Right lobe of liver (tissue), 4 donors: Measurements from ENCODE around the gene FCGR2B.

Experiments
- POLR2A ChIP-seq: fragments of 450-650 bp; IDR thresholded peaks from one replicate; pipeline ENCODE4 v1.6.1; 2017; ENCODE audit warnings: antibody characterized with exemption, mild to moderate bottlenecking
- TF ChIP-seq, protein P1 (sequence below), 4 donors: fragments of 200-600 bp in 3 of 4; fragments of 450-650 bp in 1 of 4; IDR thresholded peaks; one replicate each; pipeline versions ENCODE4 v1.5.1 to v1.8.0; 2016 to 2022; ENCODE audit warnings: antibody characterized with exemption in 4 of 4, mild to moderate bottlenecking in 2 of 4
- donor health status: DM: no; HTN: no; CAD: no.
- donor health status: DM: no; HTN: no; CAD: no.
- donor health status: DM: no; HTN: yes; CAD: no.

DNA sequence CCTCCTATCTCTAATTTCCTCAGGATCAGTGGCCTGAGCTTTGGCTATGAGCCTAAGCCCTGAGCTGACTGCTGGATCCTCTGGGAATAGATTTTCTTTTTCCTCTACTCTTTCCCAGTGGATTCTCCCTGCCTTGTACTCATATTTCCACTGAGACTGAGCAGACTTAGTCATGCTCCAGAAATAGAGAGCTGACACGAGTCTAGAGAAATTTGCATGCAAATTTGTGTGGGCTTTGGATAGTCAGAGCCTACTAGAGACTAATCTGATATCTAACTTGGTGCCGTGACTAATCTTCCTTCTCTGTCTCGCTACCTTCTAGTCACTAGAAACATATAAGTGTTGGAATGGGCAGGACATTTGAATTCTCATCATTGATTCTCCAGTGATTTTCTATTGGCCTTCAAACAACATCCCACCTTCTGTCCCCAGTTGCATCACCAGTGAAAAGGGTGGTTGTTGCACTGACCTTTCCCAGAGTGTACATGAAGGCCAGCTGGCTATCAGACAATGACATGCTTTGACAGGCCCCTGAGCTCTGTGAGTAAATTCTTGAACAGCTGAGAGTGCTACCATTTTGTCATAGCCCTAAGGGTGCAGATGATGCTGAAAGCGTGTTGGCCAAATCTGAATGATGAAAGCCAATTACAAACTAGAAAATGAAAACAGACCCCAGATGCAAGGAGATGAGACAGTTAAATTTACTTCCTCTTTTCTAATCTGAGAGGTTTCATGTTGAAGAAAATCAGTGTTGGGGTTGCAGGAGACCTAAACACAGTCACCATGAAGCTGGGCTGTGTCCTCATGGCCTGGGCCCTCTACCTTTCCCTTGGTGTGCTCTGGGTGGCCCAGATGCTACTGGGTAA lies 43.8 kb downstream of the FCGR2B start, which contains the start of gene FCRLA:
- TF ChIP-seq, protein P1, sequence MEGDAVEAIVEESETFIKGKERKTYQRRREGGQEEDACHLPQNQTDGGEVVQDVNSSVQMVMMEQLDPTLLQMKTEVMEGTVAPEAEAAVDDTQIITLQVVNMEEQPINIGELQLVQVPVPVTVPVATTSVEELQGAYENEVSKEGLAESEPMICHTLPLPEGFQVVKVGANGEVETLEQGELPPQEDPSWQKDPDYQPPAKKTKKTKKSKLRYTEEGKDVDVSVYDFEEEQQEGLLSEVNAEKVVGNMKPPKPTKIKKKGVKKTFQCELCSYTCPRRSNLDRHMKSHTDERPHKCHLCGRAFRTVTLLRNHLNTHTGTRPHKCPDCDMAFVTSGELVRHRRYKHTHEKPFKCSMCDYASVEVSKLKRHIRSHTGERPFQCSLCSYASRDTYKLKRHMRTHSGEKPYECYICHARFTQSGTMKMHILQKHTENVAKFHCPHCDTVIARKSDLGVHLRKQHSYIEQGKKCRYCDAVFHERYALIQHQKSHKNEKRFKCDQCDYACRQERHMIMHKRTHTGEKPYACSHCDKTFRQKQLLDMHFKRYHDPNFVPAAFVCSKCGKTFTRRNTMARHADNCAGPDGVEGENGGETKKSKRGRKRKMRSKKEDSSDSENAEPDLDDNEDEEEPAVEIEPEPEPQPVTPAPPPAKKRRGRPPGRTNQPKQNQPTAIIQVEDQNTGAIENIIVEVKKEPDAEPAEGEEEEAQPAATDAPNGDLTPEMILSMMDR (IDR thresholded peaks at IDR 0.05) = no peak
- TF ChIP-seq POLR2A = no peak
